Measurements from ENCODE around the gene BMPR1B. TPM values are rescaled to one million over a fixed set of nuclear protein-coding genes. Genes with fewer than 3 reads are reported as not detected.

Gene BMPR1B
- total RNA-seq, 1 experiment from 2014 or later: not detected

GRCh38 chr4:94870146-94870545, 112.4 kb downstream of the BMPR1B start:
- H3K9me2 ChIP-seq (ENCODE audit: insufficient read depth): no peaks in the 10 kb centered on the region
- no peaks in the 10 kb centered on the region for H3K79me2 ChIP-seq (ENCODE audit: insufficient read depth, low read length)
- H3K4me1 ChIP-seq (ENCODE audit: control insufficient read depth in 1 of 2, insufficient read depth in 2 of 2, low read length in 2 of 2): no peaks in the 10 kb centered on the region
- H3K36me3 ChIP-seq (ENCODE audit: control insufficient read depth in 1 of 2, insufficient read depth in 2 of 2, low read length in 2 of 2): no peaks in the 10 kb centered on the region
- H3K27me3 ChIP-seq (ENCODE audit: insufficient read depth, low read length): no peaks in the 10 kb centered on the region
- no peak overlapping the region for H2AFZ ChIP-seq (ENCODE audit: low read depth, low read length, poor library complexity, severe bottlenecking)
- H4K20me1 ChIP-seq (ENCODE audit: insufficient read depth): no peaks in the 10 kb centered on the region
- POLR2A ChIA-PET: no interaction called here
- no peak overlapping the region for H3K4me2 ChIP-seq (ENCODE audit: low read length)
- DNase-seq (ENCODE audit: low read depth, low spot score) (no peak), ATAC-seq (no peak)
- no TSS peak for BruUV-seq (replicated peaks)
- H3K9me3 ChIP-seq (ENCODE audit: control insufficient read depth in 1 of 2, insufficient read depth in 1 of 2, low read depth in 1 of 2, low read length in 2 of 2): no peaks in the 10 kb centered on the region
- CTCF ChIA-PET: no interaction called here
- no peak overlapping the region for H3K9ac ChIP-seq (ENCODE audit: low read length)
- intact Hi-C loops (cut with micrococcal nuclease): no loop called here
- no peak overlapping the region for H3K27ac ChIP-seq (ENCODE audit: low read depth, low read length)
- RAD21 ChIA-PET (ENCODE audit: low non-redundant PET in 1 of 2, low total read pairs in 2 of 2, uncharacterized antibody in 2 of 2, unreplicated experiment in 2 of 2): no interaction called here
- H3K4me3 ChIP-seq (replicated peaks in 1 of 2; ENCODE audit: low read depth in 1 of 2, low read length in 2 of 2): no peak overlapping the region
- no peak for TF ChIP-seq SIN3A (IDR thresholded peaks at IDR 0.05; ENCODE audit: low read depth)
- TF ChIP-seq MAX (IDR thresholded peaks at IDR 0.05): no peak
- TF ChIP-seq REST (IDR thresholded peaks at IDR 0.05; ENCODE audit: low read depth): no peak
- no peak for TF ChIP-seq POLR2A (IDR thresholded peaks at IDR 0.05; ENCODE audit: borderline replicate concordance, extremely low read depth, insufficient read depth, insufficient read length)
- no peak for TF ChIP-seq SRF (IDR thresholded peaks at IDR 0.05; ENCODE audit: low read depth)
- TF ChIP-seq CEBPB (IDR thresholded peaks at IDR 0.05; ENCODE audit: low read depth): no peak
- TF ChIP-seq TCF7L2 (IDR thresholded peaks at IDR 0.05; ENCODE audit: borderline replicate concordance, extremely low read depth, insufficient read depth, insufficient read length): no peak
- no peak for TF ChIP-seq SP1 (IDR thresholded peaks at IDR 0.05; ENCODE audit: low read depth)
- TF ChIP-seq EGR1 (IDR thresholded peaks at IDR 0.05; ENCODE audit: low read depth): no peak
- TF ChIP-seq ZBTB33 (IDR thresholded peaks at IDR 0.05; ENCODE audit: extremely low read depth, insufficient replicate concordance, low read length): no peak
- TF ChIP-seq EZH2 (IDR thresholded peaks at IDR 0.05): no peak
- TF ChIP-seq CBX3 (IDR thresholded peaks at IDR 0.05; ENCODE audit: low read depth): no peak
- no peak for TF ChIP-seq RAD21 (IDR thresholded peaks at IDR 0.05; ENCODE audit: low read depth)
- TF ChIP-seq ELF1 (IDR thresholded peaks at IDR 0.05; ENCODE audit: borderline replicate concordance, low read depth): no peak
- TF ChIP-seq EZH2phosphoT487 (IDR thresholded peaks at IDR 0.05; ENCODE audit: borderline replicate concordance): no peak
- no peak for TF ChIP-seq POLR2AphosphoS5 (IDR thresholded peaks at IDR 0.05; ENCODE audit: low read depth, low read length)

Data from HCT116 (cell line).